Measurements from ENCODE around the gene MOSMO. TPM values are rescaled to one million over a fixed set of nuclear protein-coding genes. Genes with fewer than 3 reads are reported as not detected.

MOSMO gene
- total and polyA plus RNA-seq, 2 donors from 2014 or later, result 6.3 to 12.8 TPM

- Histone ChIP-seq H3K4me1 (ENCODE audit: control insufficient read depth in 2 of 3, insufficient read depth in 2 of 3, low read depth in 1 of 3, low read length in 3 of 3) (peaks cover 0 to 8% (median 0%) of the 10 kb centered on the region in 3 donors), H3K9ac (ENCODE audit: low read length in 3 of 3) (no peak overlapping the region), H3K4me3 (ENCODE audit: low read length in 3 of 3) (no peak overlapping the region), H3K27me3 (ENCODE audit: control insufficient read depth, insufficient read depth, low read length) (no peaks in the 10 kb centered on the region), H3K27ac (ENCODE audit: low read depth in 2 of 2, low read length in 2 of 2) (no peak overlapping the region), H3K9me3 (ENCODE audit: control insufficient read depth in 2 of 3, insufficient read depth in 1 of 3, low read length in 3 of 3) (no peaks in the 10 kb centered on the region), H3K36me3 (ENCODE audit: control insufficient read depth in 2 of 3, insufficient read depth in 3 of 3, low read length in 3 of 3) (no peaks in the 10 kb centered on the region)
- no peak for DNase-seq
- TF ChIP-seq CTCF (IDR thresholded peaks at IDR 0.05; ENCODE audit: borderline replicate concordance, extremely low read depth, insufficient read depth), result no peak
- no peak for FAIRE-seq
- intact Hi-C loops (cut with DNase I), result no loop called here
Measured at GRCh38 chr16:22010902-22011301, 3.0 kb downstream of the MOSMO start.

GRCh38 chr16:22012241-22012640, 4.3 kb downstream of the MOSMO start:
- no peak overlapping the region for H3K9ac ChIP-seq (ENCODE audit: low read length in 3 of 3)
- H3K27me3 ChIP-seq (ENCODE audit: control insufficient read depth, insufficient read depth, low read length), result no peaks in the 10 kb centered on the region
- intact Hi-C loops (cut with DNase I), result no loop called here
- H3K4me1 ChIP-seq (ENCODE audit: control insufficient read depth in 2 of 3, insufficient read depth in 2 of 3, low read depth in 1 of 3, low read length in 3 of 3), result peaks cover 0 to 2% (median 0%) of the 10 kb centered on the region in 3 donors
- H3K36me3 ChIP-seq (ENCODE audit: control insufficient read depth in 2 of 3, insufficient read depth in 3 of 3, low read length in 3 of 3), result no peaks in the 10 kb centered on the region
- no peak overlapping the region for H3K27ac ChIP-seq (ENCODE audit: low read depth in 2 of 2, low read length in 2 of 2)
- DNase-seq, result no peak
- FAIRE-seq, result no peak
- H3K4me3 ChIP-seq (ENCODE audit: low read length in 3 of 3), result no peak overlapping the region
- H3K9me3 ChIP-seq (ENCODE audit: control insufficient read depth in 2 of 3, insufficient read depth in 1 of 3, low read length in 3 of 3), result no peaks in the 10 kb centered on the region
- TF ChIP-seq CTCF (IDR thresholded peaks at IDR 0.05; ENCODE audit: borderline replicate concordance, extremely low read depth, insufficient read depth), result no peak

- DNase-seq (no peak), FAIRE-seq (no peak)
- peaks cover 0 to 2% (median 0%) of the 10 kb centered on the region in 3 donors for H3K4me1 ChIP-seq (ENCODE audit: control insufficient read depth in 2 of 3, insufficient read depth in 2 of 3, low read depth in 1 of 3, low read length in 3 of 3)
- H3K36me3 ChIP-seq (ENCODE audit: control insufficient read depth in 2 of 3, insufficient read depth in 3 of 3, low read length in 3 of 3), result no peaks in the 10 kb centered on the region
- no peak for TF ChIP-seq CTCF (IDR thresholded peaks at IDR 0.05; ENCODE audit: borderline replicate concordance, extremely low read depth, insufficient read depth)
- no peaks in the 10 kb centered on the region for H3K27me3 ChIP-seq (ENCODE audit: control insufficient read depth, insufficient read depth, low read length)
- no peak overlapping the region for H3K9ac ChIP-seq (ENCODE audit: low read length in 3 of 3)
- no peak overlapping the region for H3K27ac ChIP-seq (ENCODE audit: low read depth in 2 of 2, low read length in 2 of 2)
- no peaks in the 10 kb centered on the region for H3K9me3 ChIP-seq (ENCODE audit: control insufficient read depth in 2 of 3, insufficient read depth in 1 of 3, low read length in 3 of 3)
- H3K4me3 ChIP-seq (ENCODE audit: low read length in 3 of 3), result no peak overlapping the region
- intact Hi-C loops (cut with DNase I), result no loop called here
Measured at GRCh38 chr16:22013486-22013885, 5.6 kb downstream of the MOSMO start.

GRCh38 chr16:22014271-22014873, 6.5 kb downstream of the MOSMO start:
- H3K9ac ChIP-seq (ENCODE audit: low read length in 3 of 3), result no peak overlapping the region
- H3K9me3 ChIP-seq (ENCODE audit: control insufficient read depth in 2 of 3, insufficient read depth in 1 of 3, low read length in 3 of 3), result no peaks in the 10 kb centered on the region
- intact Hi-C loops (cut with DNase I), result no loop called here
- no peak overlapping the region for H3K27ac ChIP-seq (ENCODE audit: low read depth in 2 of 2, low read length in 2 of 2)
- FAIRE-seq, result no peak
- no peaks in the 10 kb centered on the region for H3K27me3 ChIP-seq (ENCODE audit: control insufficient read depth, insufficient read depth, low read length)
- no peaks in the 10 kb centered on the region for H3K4me1 ChIP-seq (ENCODE audit: control insufficient read depth in 2 of 3, insufficient read depth in 2 of 3, low read depth in 1 of 3, low read length in 3 of 3)
- H3K36me3 ChIP-seq (ENCODE audit: control insufficient read depth in 2 of 3, insufficient read depth in 3 of 3, low read length in 3 of 3), result no peaks in the 10 kb centered on the region
- no peak for DNase-seq
- TF ChIP-seq CTCF (IDR thresholded peaks at IDR 0.05; ENCODE audit: borderline replicate concordance, extremely low read depth, insufficient read depth), result no peak
- H3K4me3 ChIP-seq (ENCODE audit: low read length in 3 of 3), result no peak overlapping the region
